Pulmonary artery endothelial cell (primary cell): Measurements from ENCODE around the gene RRH. TPM values are rescaled to one million over a fixed set of nuclear protein-coding genes. Genes with fewer than 3 reads are reported as not detected.
"Not testable (repeated sequence)": the region's sequence is repeated elsewhere in the genome, so short reads cannot be mapped to it uniquely, and the experiment has no call there.

Experiments used
- DNase-seq: peaks from one replicate; pipeline ENCODE4 v3.0.0-alpha.2; 2011; ENCODE audit warnings: low read depth, low spot score
- total RNA-seq: library from RNA; depleted of rRNA; stranded (reverse); fragments of >200 nt; gene quantifications from 2 replicates; pipeline ENCODE4 v1.2.3, GENCODE V29; 2014

The RRH gene
- total RNA-seq, result 0.07 TPM in 1 of 2 replicates, not detected in the other

GRCh38 chr4:109827672-109828071 is at the start of gene RRH:
Gene RRH (plus strand): TSS chr4:109827972. CDS start chr4:109828028, 56 bp downstream.
- no peak for DNase-seq

- not testable (repeated sequence) for DNase-seq
These were observed 45.7 kb upstream of the RRH start for GRCh38 chr4:109782092-109782491.

- no peak for DNase-seq
These were observed 40.9 kb upstream of the RRH start for GRCh38 chr4:109786846-109787245.

- no peak for DNase-seq
These were observed 40.0 kb upstream of the RRH start for GRCh38 chr4:109787807-109788206.

DNA sequence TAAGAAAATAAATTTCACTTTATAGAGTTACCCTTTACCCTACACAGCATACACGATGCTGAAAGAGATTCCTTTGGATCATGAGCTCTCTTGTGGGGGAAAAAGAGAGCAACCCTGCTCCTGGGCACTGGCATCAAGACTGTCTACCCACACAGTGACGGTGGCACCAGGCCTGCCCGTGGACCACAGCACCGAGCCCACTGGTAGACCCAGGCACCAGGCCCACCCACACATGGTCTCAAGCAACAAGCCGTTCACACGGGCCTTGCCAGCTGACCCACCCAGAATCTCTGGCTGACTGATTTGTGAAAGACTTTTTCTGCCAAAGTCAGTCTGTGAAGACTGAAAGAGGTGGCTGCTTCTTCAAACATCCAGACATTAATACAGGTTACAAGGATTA is 32.7 kb upstream of the RRH start:
- no peak for DNase-seq

DNA sequence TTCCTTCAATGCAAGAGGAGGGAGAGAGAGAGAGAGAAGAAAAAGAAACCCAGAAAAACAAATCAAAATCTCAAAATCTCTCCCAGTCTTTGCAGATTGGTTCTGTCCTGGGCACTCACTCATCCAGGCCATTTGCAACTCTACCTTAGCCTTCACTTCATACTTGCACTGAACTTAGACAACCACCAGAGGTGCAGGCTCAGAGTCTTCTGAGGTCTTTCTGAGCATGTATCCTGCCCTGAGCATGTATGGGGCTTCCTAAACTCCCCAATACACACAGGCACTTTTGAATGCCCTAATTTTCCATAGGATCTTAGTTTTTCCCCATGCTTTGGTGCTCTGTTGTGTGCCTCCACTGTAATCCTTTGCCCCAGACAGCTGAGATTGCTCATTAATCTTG is 28.9 kb upstream of the RRH start:
- no peak for DNase-seq

DNA sequence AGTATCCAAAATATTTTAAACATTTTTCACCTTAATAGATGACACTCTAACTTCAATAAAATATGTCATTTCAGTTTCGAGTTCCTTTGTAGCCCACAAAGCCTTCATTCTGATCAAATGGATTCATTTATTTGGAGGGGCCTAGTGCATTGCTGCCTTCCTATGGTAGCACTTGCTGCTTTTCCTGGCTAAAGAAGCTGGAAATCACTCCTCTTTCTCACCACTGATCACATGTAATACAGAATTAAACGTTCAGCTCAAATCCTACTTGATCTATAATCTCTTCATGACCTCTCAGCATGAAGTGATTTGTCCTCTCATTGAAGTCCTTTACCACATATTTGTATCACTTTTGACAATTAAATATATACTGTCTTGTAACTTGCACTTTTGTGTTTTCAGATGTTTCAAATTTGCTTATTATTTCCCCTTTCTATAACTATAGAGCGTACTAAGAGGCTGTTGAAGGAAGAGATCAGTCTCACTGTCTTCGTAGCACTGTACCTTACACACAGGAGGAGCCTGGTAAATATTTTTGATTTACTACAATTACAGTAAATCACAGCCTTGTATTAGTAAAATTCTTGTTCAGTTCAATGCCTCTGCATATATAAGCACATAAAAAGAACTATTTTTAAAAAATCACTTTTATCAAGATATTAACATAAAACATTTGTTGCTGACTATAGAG is 26.5 kb upstream of the RRH start:
- no peak for DNase-seq

DNA sequence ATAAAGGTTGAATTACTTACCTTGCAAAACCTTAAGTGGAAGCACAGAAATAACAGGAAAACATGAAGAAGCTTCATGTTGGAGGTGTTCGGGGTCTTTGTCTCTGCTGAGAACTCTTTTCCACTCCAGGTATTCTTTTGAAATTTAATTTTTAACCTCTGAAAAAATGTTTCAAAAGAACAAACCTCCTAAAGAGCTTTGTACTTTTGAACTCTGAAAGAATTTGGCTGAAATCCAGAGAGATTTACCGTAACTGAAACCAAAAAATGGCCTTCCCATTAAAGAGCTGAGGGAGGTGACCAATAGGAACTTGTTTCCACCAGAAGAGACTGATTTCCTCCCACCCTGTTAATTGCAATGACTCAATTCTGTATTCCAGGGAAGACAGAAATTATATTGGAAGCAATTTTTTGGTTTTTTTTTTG is 25.9 kb upstream of the RRH start, which contains the start of gene CFI:
Gene CFI, minus strand, starts transcription at position 105 of the 425 bp plus-strand sequence. Its CDS starts 28 bp downstream, at position 77.
- DNase-seq, result peak; percentile 41

- DNase-seq, result no peak
These were observed 23.7 kb upstream of the RRH start for GRCh38 chr4:109803924-109804571.

DNA sequence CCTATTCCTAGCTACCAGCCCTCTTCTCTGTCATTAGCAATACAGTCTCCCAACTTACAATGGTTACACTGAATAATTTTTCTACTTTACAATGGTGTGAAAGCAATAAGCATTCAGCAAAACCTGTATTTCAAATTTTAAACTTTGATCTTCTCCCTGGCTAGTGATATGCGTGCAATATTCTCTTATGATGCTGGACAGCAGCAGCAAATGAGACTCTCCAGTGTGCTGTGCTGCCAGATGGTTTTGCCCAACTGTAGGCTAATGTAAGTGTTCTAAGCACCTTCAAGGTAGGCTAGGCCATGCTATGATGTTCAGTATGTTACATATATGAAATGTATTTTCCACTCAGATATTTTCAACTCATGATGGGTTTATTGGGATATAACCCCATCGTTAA is 18.1 kb upstream of the RRH start:
- DNase-seq, result no peak

- no peak for DNase-seq
These were observed 17.0 kb upstream of the RRH start for GRCh38 chr4:109810552-109811387.

- DNase-seq, result no peak
These were observed 16.1 kb upstream of the RRH start for GRCh38 chr4:109811707-109812106.

DNA sequence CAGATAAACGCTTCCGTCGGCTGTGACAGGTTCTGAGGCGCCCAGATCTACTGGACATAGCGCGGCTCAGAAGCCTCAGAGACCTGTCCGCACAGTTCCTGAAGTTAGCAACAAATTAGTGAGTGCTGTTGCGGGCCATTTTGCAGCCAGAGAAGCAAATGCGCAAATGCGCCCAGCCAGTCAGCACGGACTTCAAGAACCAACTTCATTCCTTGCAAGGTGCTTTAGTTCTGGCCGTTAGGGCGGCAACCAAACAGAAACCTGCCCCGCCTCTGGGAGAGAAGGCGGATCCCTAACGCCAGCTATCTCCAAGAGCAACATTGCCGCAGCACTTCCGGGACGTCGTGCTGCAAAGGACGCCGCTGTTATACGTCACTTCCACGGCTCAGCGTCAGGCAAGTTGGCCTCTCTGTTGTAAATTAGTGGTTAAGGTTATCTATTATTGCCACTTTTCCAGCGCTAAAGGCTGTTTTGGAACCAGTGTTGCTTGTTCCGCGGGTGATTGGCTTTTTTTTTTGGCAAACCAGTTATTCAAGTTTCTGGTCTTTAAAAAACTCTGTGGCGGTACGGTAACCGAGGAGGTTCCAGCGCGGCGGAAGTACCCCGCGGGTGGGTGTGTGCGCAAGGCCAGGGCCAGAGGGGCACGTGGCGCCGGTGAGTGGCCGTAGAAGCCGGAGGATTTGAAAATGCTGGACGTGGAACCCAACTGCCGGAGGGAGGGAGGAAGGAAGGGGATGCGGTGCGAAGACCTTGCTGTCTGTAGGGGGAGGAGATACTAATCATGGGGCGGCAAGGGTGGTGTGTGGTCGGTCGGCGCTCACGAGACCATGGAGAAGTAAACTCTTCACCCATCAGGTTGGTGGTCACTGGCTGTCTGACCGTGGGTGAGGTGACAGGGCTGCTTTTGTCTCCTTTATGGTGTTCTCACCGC is 12.4 kb upstream of the RRH start, which contains the start of gene GAR1:
Gene GAR1, plus strand, starts transcription at position 612 of the 931 bp plus-strand sequence. CDS start 403 bp downstream, outside the sequence.
- DNase-seq, result peak; percentile 84

DNA sequence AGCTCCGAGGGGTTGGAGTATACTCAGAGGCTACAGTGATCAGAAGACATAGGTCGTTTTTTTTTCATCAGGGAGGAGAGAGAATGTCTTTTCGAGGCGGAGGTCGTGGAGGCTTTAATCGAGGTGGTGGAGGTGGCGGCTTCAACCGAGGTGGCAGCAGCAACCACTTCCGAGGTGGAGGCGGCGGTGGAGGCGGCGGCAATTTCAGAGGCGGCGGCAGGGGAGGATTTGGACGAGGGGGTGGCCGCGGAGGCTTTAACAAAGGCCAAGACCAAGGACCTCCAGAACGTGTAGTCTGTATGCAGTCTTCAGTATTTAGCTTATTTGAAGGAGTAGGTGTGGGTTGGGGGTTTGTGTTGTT is 11.7 kb upstream of the RRH start:
- DNase-seq, result no peak

DNA sequence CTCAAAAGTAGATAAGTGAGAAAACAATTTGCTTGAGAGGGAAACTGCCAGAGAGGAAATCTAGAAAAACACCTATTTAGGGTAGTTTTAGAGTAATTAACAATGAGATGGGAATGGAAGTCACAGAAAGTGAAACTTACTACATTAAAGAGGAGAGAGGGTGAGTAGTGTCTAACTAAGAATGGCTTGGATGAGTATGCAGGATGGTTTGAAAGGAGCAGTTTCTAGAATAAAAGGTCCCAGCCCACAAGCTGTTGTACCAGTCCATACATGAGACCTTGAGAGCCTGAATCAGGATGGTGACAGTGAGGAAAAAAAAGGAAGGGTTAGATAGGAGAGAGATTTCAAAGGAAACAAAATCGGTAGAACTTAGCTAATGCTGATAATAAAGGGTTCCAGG is 10.9 kb upstream of the RRH start:
- DNase-seq, result no peak

DNA sequence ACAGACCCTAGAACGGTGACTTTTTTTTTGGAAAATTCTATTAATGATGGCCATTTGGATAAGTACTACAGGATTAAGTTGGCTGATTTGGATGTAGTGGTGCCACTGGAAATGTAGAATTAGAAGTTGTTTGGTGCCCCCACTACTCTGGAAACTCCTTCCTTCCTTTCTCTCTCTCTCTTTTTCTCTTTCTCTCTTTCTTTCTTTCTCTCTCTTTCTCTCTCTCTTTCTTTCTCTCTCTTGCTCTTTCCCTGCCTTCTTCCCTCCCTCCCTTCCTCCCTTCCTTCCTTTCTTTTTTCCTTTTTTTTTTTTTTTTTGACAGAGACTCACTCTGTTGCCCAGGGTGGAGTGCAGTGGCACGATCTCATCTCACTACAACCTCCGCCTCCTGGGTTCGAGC is 9.5 kb upstream of the RRH start:
- no peak for DNase-seq

DNA sequence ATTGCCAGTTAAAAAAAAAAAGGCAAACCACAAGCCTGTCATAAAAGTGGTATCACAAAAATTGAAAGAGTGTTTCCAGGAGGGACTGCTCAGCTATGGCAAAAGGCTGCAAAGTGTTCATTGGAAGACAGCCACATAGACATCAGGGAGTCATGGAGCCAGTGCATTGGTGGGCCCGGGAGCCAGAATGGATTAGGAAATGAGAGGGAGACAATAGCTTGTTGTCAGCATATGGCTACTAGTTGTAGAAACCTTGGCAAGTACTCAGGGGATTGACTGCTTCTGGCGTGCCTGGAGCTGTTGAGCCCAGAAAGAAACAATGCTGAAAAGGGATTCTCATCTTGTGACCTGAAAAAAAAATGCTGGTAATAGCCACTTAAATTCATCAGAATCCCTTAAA is 7.2 kb upstream of the RRH start:
- no peak for DNase-seq

- DNase-seq, result no peak
These were observed 6.6 kb upstream of the RRH start for GRCh38 chr4:109821185-109821584.

DNA sequence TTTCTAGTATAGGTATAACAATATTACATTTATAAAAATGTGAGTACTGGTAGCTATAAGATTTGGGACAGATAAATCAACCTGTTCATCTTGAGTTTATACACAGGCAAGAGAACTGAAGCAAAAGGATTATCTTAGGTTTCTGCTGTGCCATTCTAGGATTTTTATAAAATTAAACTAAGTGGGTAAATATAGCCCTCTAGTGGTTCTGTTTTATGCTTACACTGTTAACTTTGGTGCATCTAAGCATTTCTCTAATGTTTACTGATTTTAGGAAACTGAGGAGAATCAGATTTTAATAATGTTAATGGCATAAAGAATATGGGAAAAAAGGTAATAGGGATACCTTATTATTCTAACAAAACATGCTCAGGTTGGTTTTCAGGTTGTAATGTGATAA is 1.1 kb upstream of the RRH start:
- no peak for DNase-seq

DNA sequence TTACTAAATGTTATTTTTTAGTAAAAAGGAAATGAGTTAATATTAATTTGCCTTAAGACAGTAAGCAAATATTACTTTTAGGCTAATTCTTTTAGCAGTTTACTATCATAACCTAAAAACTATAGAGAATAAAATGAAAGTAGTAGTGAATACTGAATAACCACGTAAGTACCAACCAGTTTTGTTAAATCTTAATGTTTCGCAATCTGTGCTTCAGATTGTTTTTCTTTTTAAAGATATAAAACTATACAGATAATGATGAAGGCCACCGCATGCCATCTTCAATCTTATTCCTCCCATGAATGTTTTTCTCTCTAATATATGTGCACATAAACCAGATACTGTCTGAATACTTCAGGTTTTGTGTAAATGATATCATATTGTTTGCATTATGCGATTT is 6.0 kb downstream of the RRH start:
- no peak for DNase-seq

GRCh38 chr4:109836985-109837384 is 9.2 kb downstream of the RRH start:
- DNase-seq, result no peak
